SK-N-SH (cell line): ENCODE results near the gene TRABD2A. TPM values are rescaled to one million over a fixed set of nuclear protein-coding genes. Genes with fewer than 3 reads are reported as not detected.

Experiments used
- CTCF ChIA-PET: fragments of 300-600, 350-600 bp; formaldehyde crosslinking; extraction: SDS; loops from one replicate; lab custom pipeline; 2021; lab: Yijun Ruan, JAX
- POLR2A ChIA-PET: fragments of 350-600 bp; sonication (Branson Sonifier 250); formaldehyde crosslinking; extraction: SDS; loops from one replicate; lab custom pipeline; 2020; ENCODE audit warnings: antibody characterized with exemption, inconsistent platforms; lab: Yijun Ruan, JAX
- DNase-seq: peaks from one replicate; pipeline ENCODE4 v3.0.0; 2012
- H2AFZ ChIP-seq: fragments of 200-600 bp; sonication (generic); 2 replicates; pipeline ENCODE4 v1.8.1; 2016; ENCODE audit warnings: antibody characterized with exemption, mild to moderate bottlenecking, low read depth
- H3F3A ChIP-seq: fragments of 200-600 bp; sonication (generic); replicated peaks from 2 replicates; pipeline ENCODE3; 2016; ENCODE audit warnings: antibody characterized with exemption, mild to moderate bottlenecking; ENCODE audit not compliant: insufficient read depth
- H3K27ac ChIP-seq, 2 experiments: fragments of 200-500 bp in 1 of 2; fragments of 200-600 bp in 1 of 2; sonication (Bioruptor generic) in 1 of 2; sonication (generic), shearing (Covaris generic) in 1 of 2; 2 replicates each; pipeline versions ENCODE4 v1.5.1 to v1.6.1; 2014 to 2016; ENCODE audit warnings: low read depth in 2 of 2, inconsistent platforms in 1 of 2, low read length in 1 of 2, mild to moderate bottlenecking in 1 of 2, mixed read lengths in 1 of 2
- H3K27me3 ChIP-seq: fragments of 200-600 bp; sonication (generic), shearing (Covaris generic); 2 replicates; pipeline ENCODE4 v1.6.1; 2016; ENCODE audit warnings: mixed run types; ENCODE audit not compliant: insufficient read depth
- H3K36me3 ChIP-seq, 2 experiments: fragments of 200-500 bp in 1 of 2; fragments of 200-600 bp in 1 of 2; sonication (Bioruptor generic) in 1 of 2; sonication (generic) in 1 of 2; replicated peaks in 1 of 2; 2 replicates each; pipeline versions ENCODE3 to v1.5.1; 2014 to 2016; ENCODE audit warnings: low read length in 1 of 2, mild to moderate bottlenecking in 1 of 2; ENCODE audit not compliant: insufficient read depth in 2 of 2, control insufficient read depth in 1 of 2
- H3K4me1 ChIP-seq, 2 experiments: fragments of 200-500 bp in 1 of 2; fragments of 200-600 bp in 1 of 2; sonication (Bioruptor generic) in 1 of 2; sonication (generic), shearing (Covaris generic) in 1 of 2; 2 replicates each; pipeline versions ENCODE4 v1.5.1 to v1.6.1; 2014 to 2016; ENCODE audit warnings: low read depth in 1 of 2, low read length in 1 of 2, mixed run types in 1 of 2; ENCODE audit not compliant: insufficient read depth in 2 of 2, control insufficient read depth in 1 of 2
- H3K4me2 ChIP-seq: fragments of 200-600 bp; sonication (generic), shearing (Covaris generic); 2 replicates; pipeline ENCODE4 v1.6.1; 2017; ENCODE audit warnings: mixed run types
- H3K4me3 ChIP-seq, 2 experiments: fragments of 200-500 bp in 1 of 2; fragments of 200-600 bp in 1 of 2; sonication (Bioruptor generic) in 1 of 2; sonication (generic), shearing (Covaris generic) in 1 of 2; 2 replicates each; pipeline versions ENCODE4 v1.5.1 to v1.8.1; 2014 to 2016; ENCODE audit warnings: low read depth in 2 of 2, inconsistent platforms in 1 of 2, low read length in 1 of 2, mild to moderate bottlenecking in 1 of 2, mixed read lengths in 1 of 2, moderate library complexity in 1 of 2
- H3K79me2 ChIP-seq: fragments of 200-600 bp; sonication (generic); 2 replicates; pipeline ENCODE4 v1.8.1; 2017; ENCODE audit warnings: mild to moderate bottlenecking; ENCODE audit not compliant: insufficient read depth
- H3K9ac ChIP-seq: fragments of 200-600 bp; sonication (generic); 2 replicates; pipeline ENCODE4 v1.6.1; 2017; ENCODE audit warnings: mixed run types
- H3K9me2 ChIP-seq: fragments of 200-600 bp; sonication (generic); 2 replicates; pipeline ENCODE4 v1.6.1; 2017; ENCODE audit warnings: mixed run types
- H3K9me3 ChIP-seq: fragments of 200-600 bp; sonication (generic); 2 replicates; pipeline ENCODE4 v1.6.1; 2017; ENCODE audit warnings: mixed run types, mild to moderate bottlenecking, moderate library complexity
- H4K20me1 ChIP-seq: fragments of 200-600 bp; sonication (generic); 2 replicates; pipeline ENCODE4 v1.6.1; 2017; ENCODE audit warnings: mild to moderate bottlenecking, mixed run types; ENCODE audit not compliant: insufficient read depth
- CTCF ChIP-seq: fragments of 200-600 bp; sonication (generic); IDR thresholded peaks from 2 replicates; pipeline ENCODE4 v1.6.1; 2017; ENCODE audit warnings: antibody characterized with exemption, mild to moderate bottlenecking, moderate library complexity
- ELF1 ChIP-seq: IDR thresholded peaks from 2 replicates; pipeline ENCODE4 v1.4.0; 2012
- EZH2phosphoT487 ChIP-seq: fragments of 200-600 bp; sonication (generic); IDR thresholded peaks from 2 replicates; pipeline ENCODE4 v1.6.1; 2017; ENCODE audit warnings: low read depth, mixed run types, mild to moderate bottlenecking, antibody characterized with exemption, moderate library complexity, borderline replicate concordance
- FOSL2 ChIP-seq: IDR thresholded peaks from 2 replicates; pipeline ENCODE4 v1.4.0; 2012; ENCODE audit warnings: low read depth, mild to moderate bottlenecking, moderate library complexity, borderline replicate concordance
- FOXJ3 ChIP-seq: sonication (generic); formaldehyde crosslinking; IDR thresholded peaks from 2 replicates; pipeline ENCODE4 v1.5.1; 2020; ENCODE audit warnings: mild to moderate bottlenecking, missing genetic modification reagents
- FOXM1 ChIP-seq: IDR thresholded peaks from 2 replicates; pipeline ENCODE4 v1.4.0; 2012; ENCODE audit warnings: low read depth, mild to moderate bottlenecking
- GATA2 ChIP-seq: sonication (generic); formaldehyde crosslinking; IDR thresholded peaks from 2 replicates; pipeline ENCODE4 v1.5.0; 2020; ENCODE audit warnings: mild to moderate bottlenecking, missing genetic modification reagents
- IRF3 ChIP-seq: fragments of 150-350 bp; IDR thresholded peaks from 2 replicates; pipeline ENCODE4 v1.6.1; 2016; ENCODE audit warnings: mild to moderate bottlenecking, low read depth, low read length
- MAX ChIP-seq: IDR thresholded peaks from 2 replicates; pipeline ENCODE4 v1.4.0; 2012; ENCODE audit warnings: low read depth
- MXI1 ChIP-seq: IDR thresholded peaks from 2 replicates; pipeline ENCODE4 v1.6.1; 2012; ENCODE audit warnings: mild to moderate bottlenecking, low read depth, low read length, improper control_type of control experiment
- NFIC ChIP-seq: IDR thresholded peaks from 2 replicates; pipeline ENCODE4 v1.4.0; 2012; ENCODE audit warnings: borderline replicate concordance
- RFX5 ChIP-seq: IDR thresholded peaks from 2 replicates; pipeline ENCODE4 v1.6.1; 2012; ENCODE audit warnings: mild to moderate bottlenecking, improper control_type of control experiment, low read length
- SIN3A ChIP-seq: IDR thresholded peaks from 2 replicates; pipeline ENCODE4 v1.6.1; 2012; ENCODE audit warnings: low read depth, mild to moderate bottlenecking, low read length, moderate library complexity, borderline replicate concordance
- TEAD4 ChIP-seq: IDR thresholded peaks from 2 replicates; pipeline ENCODE4 v1.4.0; 2012; ENCODE audit warnings: mild to moderate bottlenecking, borderline replicate concordance; ENCODE audit not compliant: insufficient read depth
- USF1 ChIP-seq: IDR thresholded peaks from 2 replicates; pipeline ENCODE4 v1.4.0; 2012; ENCODE audit warnings: low read depth, borderline replicate concordance
- YY1 ChIP-seq: IDR thresholded peaks from 2 replicates; pipeline ENCODE4 v1.4.0; 2012; ENCODE audit warnings: low read depth, mild to moderate bottlenecking
- WGBS: methylation state at CpG from one replicate; pipeline ENCODE4 v1.1.6; 2017; ENCODE audit warnings: low lambda C conversion rate; 5-methylcytosine and 5-hydroxymethylcytosine counted together
- polyA plus RNA-seq, 3 experiments: library from polyadenylated mRNA; depleted of rRNA; stranded (reverse); fragments of >200 nt; gene quantifications; 2 replicates each; pipeline ENCODE4 v1.2.3, GENCODE V29; 2012

The TRABD2A gene
- polyA plus RNA-seq, 1 of the 3 experiments (the other 2 are of a cell fraction): 3.0 TPM

- TF ChIP-seq FOSL2 (no peak), MAX (peak; percentile 67), YY1 (no peak), SIN3A (no peak), GATA2 (CRISPR knock-in tag) (no peak), CTCF (peak; percentile 85), RFX5 (no peak), ELF1 (no peak), FOXM1 (no peak), MXI1 (0 out of 2 replicates have a peak, but pooled peaks have one; percentile 18), EZH2phosphoT487 (no peak), USF1 (no peak), TEAD4 (no peak), FOXJ3 (CRISPR knock-in tag) (no peak), NFIC (peak; percentile 32; the same call in 1 of the 2 replicates)
These were observed 913 bp upstream of the TRABD2A start (continued) for GRCh38 chr2:84881581-84882413.

GRCh38 chr2:84880395-84880644 lies 564 bp downstream of the TRABD2A start:
- H3K36me3 ChIP-seq: no peaks in the 10 kb centered on the region
- peak overlapping the region; percentile 91 for H2AFZ ChIP-seq
- peak overlapping the region; percentile 44 to 66; a peak in 3 of 4 replicates for H3K4me3 ChIP-seq
- DNase-seq: no peak
- TF ChIP-seq IRF3 (no peak), EZH2phosphoT487 (peak; percentile 60; the same call in 1 of the 2 replicates), MAX (no peak)
- no peak overlapping the region; the same call in 1 of the 2 replicates for H3K9ac ChIP-seq
- 4% methylated on average over 8 of the region's 8 CpGs for whole genome bisulfite sequencing
- no peaks in the 10 kb centered on the region for H3K9me2 ChIP-seq
- CTCF ChIA-PET: interaction anchor here (0.6 to 2.8 kb wide), 6 partner anchors 10 to 421 kb away, joined by 3 to 9 read pairs (median 5); partner anchors contain the start of gene SUCLG1
- no peak overlapping the region for H3K27ac ChIP-seq
- POLR2A ChIA-PET: no interaction called here
- no peaks in the 10 kb centered on the region for H3K79me2 ChIP-seq
- H3K9me3 ChIP-seq: no peaks in the 10 kb centered on the region
- H4K20me1 ChIP-seq: no peaks in the 10 kb centered on the region
- H3K27me3 ChIP-seq: peaks cover 16% of the 10 kb centered on the region
- H3K4me1 ChIP-seq: peaks cover 2 to 12% of the 10 kb centered on the region in 2 experiments; a peak in 3 of 4 replicates
- peak overlapping the region; percentile 86 for H3K4me2 ChIP-seq
- no peaks in the 10 kb centered on the region for H3F3A ChIP-seq
